ENCODE data around the gene COL6A1.
"Not testable (repeated sequence)": the region's sequence is repeated elsewhere in the genome, so short reads cannot be mapped to it uniquely, and the experiment has no call there.

COL6A1 gene

GRCh38 chr21:45947296-45947695, 34.3 kb upstream of the COL6A1 start:
- no peak for DNase-seq (ENCODE audit: low read depth)

- DNase-seq (ENCODE audit: low read depth), result no peak
Observed at GRCh38 chr21:45947716-45948255, 33.8 kb upstream of the COL6A1 start.

GRCh38 chr21:45948576-45949141, 32.9 kb upstream of the COL6A1 start:
- no peak for DNase-seq (ENCODE audit: low read depth)

- no peak for DNase-seq (ENCODE audit: low read depth)
Observed at GRCh38 chr21:45949928-45950739, 31.4 kb upstream of the COL6A1 start.

- no peak for DNase-seq (ENCODE audit: low read depth)
Observed at GRCh38 chr21:45950740-45951515, 30.6 kb upstream of the COL6A1 start.

GRCh38 chr21:45951676-45952075, 29.9 kb upstream of the COL6A1 start:
- DNase-seq (ENCODE audit: low read depth), result no peak

GRCh38 chr21:45952527-45952926, 29.0 kb upstream of the COL6A1 start:
- not testable (repeated sequence) for DNase-seq (ENCODE audit: low read depth)

GRCh38 chr21:45952974-45953373, 28.6 kb upstream of the COL6A1 start:
- no peak for DNase-seq (ENCODE audit: low read depth)

GRCh38 chr21:45954261-45954660, 27.3 kb upstream of the COL6A1 start:
- peak; percentile 64 for DNase-seq (ENCODE audit: low read depth)

GRCh38 chr21:45954921-45955320, 26.6 kb upstream of the COL6A1 start:
- no peak for DNase-seq (ENCODE audit: low read depth)

- no peak for DNase-seq (ENCODE audit: low read depth)
Observed at GRCh38 chr21:45957551-45957950, 24.0 kb upstream of the COL6A1 start.

- DNase-seq (ENCODE audit: low read depth), result peak; percentile 90
Observed at GRCh38 chr21:45957981-45958600, 23.5 kb upstream of the COL6A1 start.

- no peak for DNase-seq (ENCODE audit: low read depth)
Observed at GRCh38 chr21:45959182-45959581, 22.4 kb upstream of the COL6A1 start.

- DNase-seq (ENCODE audit: low read depth), result no peak
Observed at GRCh38 chr21:45959779-45960390, 21.7 kb upstream of the COL6A1 start.

GRCh38 chr21:45961408-45961807, 20.2 kb upstream of the COL6A1 start:
- DNase-seq (ENCODE audit: low read depth), result not testable (repeated sequence)

GRCh38 chr21:45962531-45963231, 18.9 kb upstream of the COL6A1 start:
- DNase-seq (ENCODE audit: low read depth), result no peak

- DNase-seq (ENCODE audit: low read depth), result no peak
Observed at GRCh38 chr21:45963232-45963570, 18.4 kb upstream of the COL6A1 start.

GRCh38 chr21:45964649-45965048, 16.9 kb upstream of the COL6A1 start:
- no peak for DNase-seq (ENCODE audit: low read depth)

GRCh38 chr21:45965084-45965809, 16.3 kb upstream of the COL6A1 start:
- DNase-seq (ENCODE audit: low read depth), result no peak

- DNase-seq (ENCODE audit: low read depth), result no peak
Observed at GRCh38 chr21:45966791-45967394, 14.7 kb upstream of the COL6A1 start.

Data from stromal cell of bone marrow (primary cell).